Activated B cell treated with CpG ODN at 0.5 μM for 24 hours (primary cell): ENCODE results near the gene CAPN15. TPM values are rescaled to one million over a fixed set of nuclear protein-coding genes. Genes with fewer than 3 reads are reported as not detected.

Experiments
- ATAC-seq: fragments of 200-7000 bp; cut with Tn5 transposase; one replicate; pipeline ENCODE4 v1.10.0; 2021; ENCODE audit warnings: low read depth, mild to moderate bottlenecking, moderate library complexity
- CTCF ChIA-PET: fragments of 350-600 bp; sonication (Branson Sonifier 250); formaldehyde crosslinking; loops from one replicate; lab custom pipeline; 2021; ENCODE audit warnings: antibody characterized with exemption; lab: Charles Lee
- POLR2A ChIA-PET: fragments of 350-600 bp; sonication (Branson Sonifier 250); formaldehyde crosslinking; loops from one replicate; lab custom pipeline; 2021; ENCODE audit warnings: antibody characterized with exemption; lab: Charles Lee
- DNase-seq: peaks from one replicate; pipeline ENCODE4 v3.0.0; 2022
- H3K27ac Mint-ChIP-seq: one replicate; pipeline ENCODE4 v1.8.0; 2020; ENCODE audit warnings: mixed read lengths
- H3K27me3 Mint-ChIP-seq: one replicate; pipeline ENCODE4 v1.8.0; 2021; ENCODE audit warnings: mixed read lengths
- H3K36me3 Mint-ChIP-seq: one replicate; pipeline ENCODE4 v1.8.0; 2021; ENCODE audit warnings: low read depth, mixed read lengths
- H3K4me1 Mint-ChIP-seq: one replicate; pipeline ENCODE4 v1.8.0; 2021; ENCODE audit warnings: mixed read lengths
- H3K4me3 Mint-ChIP-seq: one replicate; pipeline ENCODE4 v1.8.0; 2020; ENCODE audit warnings: mild to moderate bottlenecking, mixed read lengths
- H3K9me3 Mint-ChIP-seq: one replicate; pipeline ENCODE4 v1.8.0; 2020; ENCODE audit warnings: mixed read lengths
- intact Hi-C: fragments of 100-400 bp; cut with micrococcal nuclease; formaldehyde crosslinking; loops from one replicate; pipeline ENCODE4 v1.15.1; 2024
- total RNA-seq: library from RNA; stranded (reverse); gene quantifications from 2 replicates; pipeline ENCODE4 v1.2.3, GENCODE V29; 2022
- TF ChIP-seq, protein P1 (sequence below): fragments of 200-600 bp; IDR thresholded peaks from one replicate; pipeline ENCODE4 v1.8.0; 2022; ENCODE audit warnings: antibody characterized with exemption, mild to moderate bottlenecking

The CAPN15 gene
- total RNA-seq, 1 donor from 2014 or later = 95.1 TPM

DNA sequence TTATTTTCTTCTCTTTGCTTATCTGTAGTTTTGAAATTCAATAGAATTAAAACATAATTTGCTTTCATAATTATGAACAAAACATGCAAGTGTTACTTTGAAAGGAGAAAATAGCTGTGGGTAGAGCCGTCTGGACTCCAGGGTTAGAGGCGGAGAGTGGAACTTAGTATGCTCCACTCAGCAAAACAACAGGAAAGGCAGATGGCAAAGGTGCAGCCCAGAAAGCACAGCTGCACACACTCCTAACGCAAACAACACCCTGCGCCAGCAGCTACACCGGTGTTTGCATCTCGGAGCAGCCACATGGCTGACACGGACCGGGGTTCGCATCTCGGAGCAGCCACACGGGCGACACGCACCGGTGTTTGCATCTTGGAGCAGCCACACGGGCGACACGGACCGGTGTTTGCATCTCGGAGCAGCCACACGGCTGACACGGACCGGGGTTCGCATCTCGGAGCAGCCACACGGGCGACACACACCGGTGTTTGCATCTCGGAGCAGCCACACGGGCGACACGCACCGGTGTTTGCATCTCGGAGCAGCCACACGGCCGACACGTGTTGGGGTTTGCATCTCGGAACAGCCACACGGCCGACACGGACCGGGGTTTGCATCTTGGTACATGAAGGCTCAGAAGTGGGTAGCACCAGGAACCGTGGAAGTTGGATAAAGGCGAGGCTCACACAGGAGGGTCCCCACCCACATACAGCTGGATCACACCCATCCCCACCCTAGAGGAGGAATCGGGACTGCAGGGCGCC is 12.2 kb upstream of the CAPN15 start:
- ATAC-seq = no peak
- no peak overlapping the region for H3K4me3 Mint-ChIP-seq

DNA sequence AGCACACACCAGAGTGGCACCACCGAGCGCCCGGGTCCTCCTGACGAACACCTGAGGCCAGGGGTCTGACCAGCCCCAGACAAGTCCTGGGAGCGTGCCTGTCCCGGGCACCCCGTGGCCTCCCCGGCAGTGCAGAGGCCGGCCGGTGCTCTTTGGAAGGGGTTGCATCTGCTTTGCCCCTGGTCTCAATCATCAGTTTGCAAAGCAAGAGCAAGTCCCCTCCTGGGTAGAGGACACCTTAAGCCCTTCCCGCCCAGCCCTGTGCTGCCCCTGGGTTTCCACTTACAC is 11.6 kb upstream of the CAPN15 start:
- DNase-seq = no peak
- Mint-ChIP-seq H3K27ac (no peak overlapping the region), H3K4me3 (no peak overlapping the region), H3K9me3 (no peaks in the 10 kb centered on the region), H3K36me3 (peaks cover 21% of the 10 kb centered on the region), H3K4me1 (no peaks in the 10 kb centered on the region), H3K27me3 (no peaks in the 10 kb centered on the region)
- POLR2A ChIA-PET = no interaction called here
- TF ChIP-seq, protein P1, sequence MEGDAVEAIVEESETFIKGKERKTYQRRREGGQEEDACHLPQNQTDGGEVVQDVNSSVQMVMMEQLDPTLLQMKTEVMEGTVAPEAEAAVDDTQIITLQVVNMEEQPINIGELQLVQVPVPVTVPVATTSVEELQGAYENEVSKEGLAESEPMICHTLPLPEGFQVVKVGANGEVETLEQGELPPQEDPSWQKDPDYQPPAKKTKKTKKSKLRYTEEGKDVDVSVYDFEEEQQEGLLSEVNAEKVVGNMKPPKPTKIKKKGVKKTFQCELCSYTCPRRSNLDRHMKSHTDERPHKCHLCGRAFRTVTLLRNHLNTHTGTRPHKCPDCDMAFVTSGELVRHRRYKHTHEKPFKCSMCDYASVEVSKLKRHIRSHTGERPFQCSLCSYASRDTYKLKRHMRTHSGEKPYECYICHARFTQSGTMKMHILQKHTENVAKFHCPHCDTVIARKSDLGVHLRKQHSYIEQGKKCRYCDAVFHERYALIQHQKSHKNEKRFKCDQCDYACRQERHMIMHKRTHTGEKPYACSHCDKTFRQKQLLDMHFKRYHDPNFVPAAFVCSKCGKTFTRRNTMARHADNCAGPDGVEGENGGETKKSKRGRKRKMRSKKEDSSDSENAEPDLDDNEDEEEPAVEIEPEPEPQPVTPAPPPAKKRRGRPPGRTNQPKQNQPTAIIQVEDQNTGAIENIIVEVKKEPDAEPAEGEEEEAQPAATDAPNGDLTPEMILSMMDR = no peak
- intact Hi-C loops = no loop called here
- CTCF ChIA-PET = no interaction called here
- no peak for ATAC-seq

More for the DNA sequence above, 12.2 kb upstream of the CAPN15 start:
- intact Hi-C loops = no loop called here
- POLR2A ChIA-PET = no interaction called here
- no peak for DNase-seq
- H3K27me3 Mint-ChIP-seq = no peaks in the 10 kb centered on the region
- TF ChIP-seq, protein P1 = no peak
- no peaks in the 10 kb centered on the region for H3K4me1 Mint-ChIP-seq
- no peaks in the 10 kb centered on the region for H3K9me3 Mint-ChIP-seq
- peaks cover 16% of the 10 kb centered on the region for H3K36me3 Mint-ChIP-seq
- CTCF ChIA-PET = interaction anchor here (1.4 kb wide), 1 partner anchor 18 kb away, joined by 3 read pairs; no protein-coding TSS in a partner anchor
- H3K27ac Mint-ChIP-seq = no peak overlapping the region

DNA sequence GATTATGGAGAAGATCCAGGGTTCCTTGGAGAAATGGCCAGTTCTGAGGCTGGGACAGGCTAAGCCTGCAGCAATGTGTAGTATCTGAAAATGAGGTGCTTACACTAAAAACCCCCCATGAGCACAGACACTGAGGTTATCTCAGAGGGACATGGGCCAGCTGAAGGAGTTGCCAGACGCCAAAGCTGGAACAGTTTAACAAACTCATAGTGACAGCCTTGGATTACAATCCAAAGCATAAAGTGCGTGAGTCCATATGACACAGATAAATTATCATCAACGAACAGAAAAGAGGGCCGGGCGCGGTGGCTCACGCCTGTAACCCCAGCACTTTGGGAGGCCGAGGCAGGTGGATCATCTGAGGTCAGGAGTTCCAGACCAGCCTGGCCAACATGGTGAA is 11.2 kb upstream of the CAPN15 start:
- POLR2A ChIA-PET = no interaction called here
- Mint-ChIP-seq H3K4me3 (no peak overlapping the region), H3K36me3 (peaks cover 21% of the 10 kb centered on the region), H3K27me3 (no peaks in the 10 kb centered on the region), H3K27ac (no peak overlapping the region), H3K4me1 (no peaks in the 10 kb centered on the region), H3K9me3 (no peaks in the 10 kb centered on the region)
- intact Hi-C loops = no loop called here
- no peak for ATAC-seq
- no peak for DNase-seq
- TF ChIP-seq, protein P1 = no peak
- CTCF ChIA-PET = no interaction called here

DNA sequence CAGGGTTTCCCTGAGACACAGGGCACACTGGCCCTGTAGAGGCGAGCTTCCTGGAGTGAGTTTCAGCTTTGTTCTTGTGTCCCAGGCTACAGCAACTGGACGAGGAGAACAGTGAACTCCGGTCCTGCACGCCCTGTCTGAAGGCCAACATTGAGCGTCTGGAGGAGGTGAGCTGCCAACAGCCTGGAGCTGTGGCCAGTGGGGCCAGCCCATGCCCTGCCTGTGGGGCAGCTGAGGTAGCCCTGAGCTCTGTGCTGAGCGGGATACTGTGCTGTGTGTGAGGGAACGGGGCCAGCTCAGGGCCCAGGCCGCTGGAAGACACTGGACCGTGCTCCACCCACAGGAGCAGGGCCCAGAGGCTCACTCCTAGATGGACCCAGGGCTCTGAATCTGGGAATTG is 8.7 kb upstream of the CAPN15 start:
- H3K36me3 Mint-ChIP-seq = peaks cover 18% of the 10 kb centered on the region
- H3K4me3 Mint-ChIP-seq = no peak overlapping the region
- no peaks in the 10 kb centered on the region for H3K9me3 Mint-ChIP-seq
- intact Hi-C loops = no loop called here
- no peak overlapping the region for H3K27ac Mint-ChIP-seq
- H3K4me1 Mint-ChIP-seq = peaks cover under 1% of the 10 kb centered on the region
- H3K27me3 Mint-ChIP-seq = no peaks in the 10 kb centered on the region
- TF ChIP-seq, protein P1 = no peak
- DNase-seq (no peak), ATAC-seq (no peak)
- POLR2A ChIA-PET = interaction anchor here (2.0 kb wide), 1 partner anchor 8 kb away, joined by 5 read pairs; the partner anchor contains the start of gene CAPN15
- CTCF ChIA-PET = no interaction called here

DNA sequence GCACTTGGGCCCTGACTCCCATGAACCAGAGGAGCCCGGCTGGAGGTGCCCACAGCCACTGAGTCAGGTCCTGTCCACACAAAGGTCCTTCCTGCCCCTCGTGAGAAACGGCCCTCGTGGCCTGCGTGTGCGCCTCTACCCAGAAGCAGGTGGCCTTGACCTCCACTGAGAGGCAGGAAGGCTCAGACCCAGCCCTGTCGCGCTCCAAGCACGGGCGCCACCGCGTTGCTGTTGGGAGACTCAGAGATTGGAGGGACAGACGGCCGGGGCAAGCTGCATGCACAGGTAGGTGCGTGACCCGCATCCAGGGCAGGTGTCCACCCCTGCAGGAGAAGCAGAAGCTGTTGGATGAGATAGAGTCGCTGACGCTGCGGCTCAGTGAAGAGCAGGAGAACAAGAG is 8.1 kb upstream of the CAPN15 start:
- CTCF ChIA-PET = no interaction called here
- ATAC-seq (no peak), DNase-seq (no peak)
- Mint-ChIP-seq H3K9me3 (no peaks in the 10 kb centered on the region), H3K27me3 (no peaks in the 10 kb centered on the region), H3K4me1 (peaks cover 4% of the 10 kb centered on the region), H3K27ac (no peak overlapping the region), H3K4me3 (no peak overlapping the region), H3K36me3 (peaks cover 18% of the 10 kb centered on the region)
- POLR2A ChIA-PET = interaction anchor here (2.0 kb wide), 1 partner anchor 8 kb away, joined by 5 read pairs; the partner anchor contains the start of gene CAPN15
- TF ChIP-seq, protein P1 = no peak
- intact Hi-C loops = no loop called here
